Mesendoderm (in vitro differentiated cells): ENCODE data around the gene CNOT10.
"Not testable (repeated sequence)": the region's sequence is repeated elsewhere in the genome, so short reads cannot be mapped to it uniquely, and the experiment has no call there.

ENCODE experiments used
- DNase-seq: peaks from one replicate; pipeline ENCODE4 v3.0.0; 2013
- H2AK5ac ChIP-seq: 2 replicates; pipeline ENCODE4 v1.6.1; 2013; ENCODE audit warnings: low read length, inconsistent platforms
- H2BK120ac ChIP-seq: 2 replicates; pipeline ENCODE4 v1.6.1; 2013; ENCODE audit warnings: low read depth, mild to moderate bottlenecking, low read length, moderate library complexity, mixed read lengths
- H2BK15ac ChIP-seq: replicated peaks from 2 replicates; pipeline ENCODE4 v1.6.1; 2013; ENCODE audit warnings: low read depth, mild to moderate bottlenecking, moderate library complexity
- H2BK5ac ChIP-seq: 2 replicates; pipeline ENCODE4 v1.6.1; 2013; ENCODE audit warnings: low read length, inconsistent platforms
- H3K18ac ChIP-seq: 2 replicates; pipeline ENCODE4 v1.6.1; 2013; ENCODE audit warnings: mild to moderate bottlenecking, low read length, mixed read lengths
- H3K23ac ChIP-seq: one replicate; pipeline ENCODE4 v1.6.1; 2013; ENCODE audit warnings: low read length
- H3K27ac ChIP-seq: 2 replicates; pipeline ENCODE4 v1.5.1; 2013; ENCODE audit warnings: low read depth, mild to moderate bottlenecking, inconsistent platforms, low read length, moderate library complexity
- H3K27me3 ChIP-seq: 2 replicates; pipeline ENCODE4 v1.6.1; 2013; ENCODE audit warnings: low read length, control low read depth, mild to moderate bottlenecking, inconsistent platforms; ENCODE audit not compliant: insufficient read depth, poor library complexity
- H3K36me3 ChIP-seq: 2 replicates; pipeline ENCODE4 v1.6.1; 2013; ENCODE audit warnings: low read length, inconsistent platforms; ENCODE audit not compliant: control insufficient read depth, insufficient read depth
- H3K4ac ChIP-seq: one replicate; pipeline ENCODE4 v1.6.1; 2013; ENCODE audit warnings: low read depth, mild to moderate bottlenecking, low read length, moderate library complexity
- H3K4me1 ChIP-seq: 2 replicates; pipeline ENCODE4 v1.6.1; 2013; ENCODE audit warnings: low read depth, low read length, inconsistent platforms; ENCODE audit not compliant: control insufficient read depth
- H3K4me2 ChIP-seq: 2 replicates; pipeline ENCODE4 v1.6.1; 2013; ENCODE audit warnings: low read length
- H3K4me3 ChIP-seq: 2 replicates; pipeline ENCODE4 v1.5.1; 2013; ENCODE audit warnings: mild to moderate bottlenecking, low read length
- H3K56ac ChIP-seq: one replicate; pipeline ENCODE4 v1.6.1; 2013; ENCODE audit warnings: low read length
- H3K79me1 ChIP-seq: 2 replicates; pipeline ENCODE4 v1.6.1; 2013; ENCODE audit warnings: low read length, inconsistent platforms
- H3K79me2 ChIP-seq: 2 replicates; pipeline ENCODE4 v1.6.1; 2013; ENCODE audit warnings: mild to moderate bottlenecking, low read length; ENCODE audit not compliant: control insufficient read depth, insufficient read depth
- H3K9ac ChIP-seq: 2 replicates; pipeline ENCODE4 v1.6.1; 2013; ENCODE audit warnings: low read length, inconsistent platforms
- H4K5ac ChIP-seq: one replicate; pipeline ENCODE4 v1.6.1; 2013; ENCODE audit warnings: low read length
- H4K8ac ChIP-seq: one replicate; pipeline ENCODE4 v1.6.1; 2013; ENCODE audit warnings: low read depth, mild to moderate bottlenecking, control low read depth, low read length, moderate library complexity
- WGBS: extraction: QIAGEN DNeasy Blood & Tissue Kit; methylation state at CpG from one replicate; pipeline ENCODE4 v1.1.7; 2013; ENCODE audit warnings: low lambda C conversion rate, missing lambda C conversion rate; ENCODE audit not compliant: insufficient coverage; ENCODE audit errors: extremely low coverage; 5-methylcytosine and 5-hydroxymethylcytosine counted together

The CNOT10 gene

GRCh38 chr3:32664630-32665075 lies 20.3 kb upstream of the CNOT10 start:
- H3K9ac ChIP-seq, H3K79me2 ChIP-seq, H3K4ac ChIP-seq, H3K4me2 ChIP-seq, H3K79me1 ChIP-seq, H3K36me3 ChIP-seq, H3K27me3 ChIP-seq, H3K23ac ChIP-seq, H3K4me3 ChIP-seq, H3K18ac ChIP-seq, H2BK120ac ChIP-seq, H3K27ac ChIP-seq, H3K56ac ChIP-seq, H2AK5ac ChIP-seq, H4K5ac ChIP-seq, H2BK5ac ChIP-seq, H4K8ac ChIP-seq, H3K4me1 ChIP-seq, H2BK15ac ChIP-seq: not testable (repeated sequence)
- WGBS: no CpG with 5 or more reads among the region's 5 CpGs
- peak; percentile 52 for DNase-seq

GRCh38 chr3:32667072-32667582 lies 17.9 kb upstream of the CNOT10 start:
- H3K79me2 ChIP-seq: no peaks in the 10 kb centered on the region

GRCh38 chr3:32669226-32669625 lies 15.8 kb upstream of the CNOT10 start:
- H3K79me2 ChIP-seq, H2BK120ac ChIP-seq, H3K4me2 ChIP-seq, H3K36me3 ChIP-seq, H2BK15ac ChIP-seq, H3K27me3 ChIP-seq, H3K79me1 ChIP-seq, H3K56ac ChIP-seq, H2AK5ac ChIP-seq, H2BK5ac ChIP-seq, H3K9ac ChIP-seq, H4K8ac ChIP-seq, H4K5ac ChIP-seq, H3K4ac ChIP-seq, H3K23ac ChIP-seq, H3K27ac ChIP-seq, H3K4me3 ChIP-seq, DNase-seq, H3K18ac ChIP-seq, H3K4me1 ChIP-seq: not testable (repeated sequence)
- WGBS: no CpG with 5 or more reads among the region's 6 CpGs

More at GRCh38 chr3:32667072-32667582, 17.9 kb upstream of the CNOT10 start:
- no peak overlapping the region for H4K8ac ChIP-seq
- no peaks in the 10 kb centered on the region for H3K4me1 ChIP-seq
- H3K23ac ChIP-seq: no peak overlapping the region
- no peak overlapping the region for H2AK5ac ChIP-seq
- no peak overlapping the region for H3K27ac ChIP-seq
- no peak overlapping the region for H2BK120ac ChIP-seq
- no peak overlapping the region for H3K9ac ChIP-seq
- no peak overlapping the region for H2BK15ac ChIP-seq
- no peaks in the 10 kb centered on the region for H3K36me3 ChIP-seq
- DNase-seq: no peak
- no peak overlapping the region for H2BK5ac ChIP-seq
- no peak overlapping the region for H3K4me3 ChIP-seq
- H3K4me2 ChIP-seq: no peak overlapping the region
- no peak overlapping the region for H3K4ac ChIP-seq
- no peak overlapping the region for H4K5ac ChIP-seq
- no peak overlapping the region for H3K56ac ChIP-seq
- H3K18ac ChIP-seq: no peak overlapping the region
- no peaks in the 10 kb centered on the region for H3K79me1 ChIP-seq
- no peaks in the 10 kb centered on the region for H3K27me3 ChIP-seq
- no CpG with 5 or more reads among the region's 3 CpGs for WGBS

DNA sequence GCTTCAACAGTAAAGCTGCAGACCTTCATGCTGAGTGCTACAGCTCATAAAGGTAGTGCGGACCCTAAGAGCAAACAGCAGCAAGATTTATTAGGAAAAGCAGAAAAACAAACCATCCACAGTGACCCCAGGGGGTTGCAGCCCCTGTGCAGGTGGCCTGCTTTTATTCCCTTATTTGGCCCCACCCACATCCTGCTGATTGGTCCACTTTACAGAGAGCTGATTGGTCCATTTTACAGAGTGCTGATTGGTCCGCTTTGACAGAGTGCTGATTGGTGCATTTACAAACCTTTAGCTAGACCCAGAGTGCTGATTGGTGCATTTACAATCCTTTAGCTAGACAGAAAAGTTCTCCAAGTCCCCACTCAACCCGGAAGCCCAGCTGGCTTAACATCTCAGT lies 11.3 kb upstream of the CNOT10 start:
- not testable (repeated sequence) for H3K36me3 ChIP-seq

DNA sequence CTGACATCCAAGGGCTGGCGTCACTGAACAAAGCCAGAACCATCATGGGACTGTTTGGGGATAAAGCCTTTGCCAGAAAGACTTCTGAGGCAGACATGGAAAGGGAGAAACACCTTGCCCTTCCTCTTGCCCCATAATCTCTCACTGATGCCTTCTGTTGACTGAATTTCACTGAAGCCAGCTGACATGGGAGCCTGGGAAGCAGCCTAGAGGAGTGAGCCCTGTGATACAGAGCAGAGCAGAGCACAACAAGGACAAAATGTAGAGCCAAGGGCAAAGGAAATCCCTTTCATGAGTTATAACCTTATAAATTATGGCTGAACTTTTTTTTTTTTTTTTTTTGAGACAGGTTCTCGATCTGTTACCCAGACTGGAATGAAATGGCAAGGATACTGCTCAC lies 9.8 kb upstream of the CNOT10 start:
- H2BK15ac ChIP-seq: no peak overlapping the region
- H2BK5ac ChIP-seq: no peak overlapping the region
- DNase-seq: no peak
- H3K79me1 ChIP-seq: no peaks in the 10 kb centered on the region
- H3K79me2 ChIP-seq: no peaks in the 10 kb centered on the region
- no peaks in the 10 kb centered on the region for H3K36me3 ChIP-seq
- no peak overlapping the region for H4K5ac ChIP-seq
- H2BK120ac ChIP-seq: no peak overlapping the region
- no peak overlapping the region for H3K56ac ChIP-seq
- no peak overlapping the region for H3K9ac ChIP-seq
- no peak overlapping the region for H3K4ac ChIP-seq
- H3K27ac ChIP-seq: no peak overlapping the region
- no peak overlapping the region for H4K8ac ChIP-seq
- no peak overlapping the region for H3K4me3 ChIP-seq
- no peaks in the 10 kb centered on the region for H3K27me3 ChIP-seq
- no peak overlapping the region for H3K18ac ChIP-seq
- no peaks in the 10 kb centered on the region for H3K4me1 ChIP-seq
- no peak overlapping the region for H3K23ac ChIP-seq
- no peak overlapping the region for H3K4me2 ChIP-seq
- no peak overlapping the region for H2AK5ac ChIP-seq
- WGBS: no CpG with 5 or more reads among the region's 2 CpGs

More for the DNA sequence above, 11.3 kb upstream of the CNOT10 start:
- H3K4me1 ChIP-seq, H3K27ac ChIP-seq, H3K27me3 ChIP-seq, H3K79me2 ChIP-seq, H2BK120ac ChIP-seq, H4K5ac ChIP-seq, H3K9ac ChIP-seq, H2BK15ac ChIP-seq, H3K4me3 ChIP-seq, H3K79me1 ChIP-seq, H3K56ac ChIP-seq, H2BK5ac ChIP-seq, H3K18ac ChIP-seq, H2AK5ac ChIP-seq, H4K8ac ChIP-seq, H3K4ac ChIP-seq, H3K23ac ChIP-seq, H3K4me2 ChIP-seq, DNase-seq: not testable (repeated sequence)
- WGBS: no CpG with 5 or more reads among the region's 3 CpGs

DNA sequence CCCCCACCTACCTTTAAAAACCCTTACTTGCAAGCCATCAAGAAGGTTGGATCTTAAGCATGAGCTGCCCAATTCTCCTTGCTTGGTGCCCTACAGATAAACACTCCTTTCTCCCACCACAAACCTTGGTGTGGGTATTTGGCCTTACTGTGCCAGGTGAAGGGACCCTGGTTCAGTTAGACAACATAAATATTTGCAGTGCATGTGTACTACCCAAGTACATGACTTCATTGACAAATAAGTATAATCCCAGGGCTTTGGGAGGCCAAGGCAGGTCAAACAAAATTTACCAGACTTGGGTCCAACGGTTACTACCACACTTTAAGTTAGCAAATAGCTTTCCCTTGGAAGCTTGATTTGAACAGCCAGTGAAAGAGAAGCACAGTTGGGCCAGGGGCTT lies 9.3 kb upstream of the CNOT10 start:
- Histone ChIP-seq H3K27ac (no peak overlapping the region), H2BK5ac (no peak overlapping the region), H3K4me1 (no peaks in the 10 kb centered on the region), H3K4me2 (no peak overlapping the region), H2BK120ac (no peak overlapping the region), H3K27me3 (no peaks in the 10 kb centered on the region), H3K4me3 (no peak overlapping the region), H2AK5ac (no peak overlapping the region), H4K8ac (no peak overlapping the region), H3K79me2 (no peaks in the 10 kb centered on the region), H3K9ac (no peak overlapping the region), H3K36me3 (no peaks in the 10 kb centered on the region), H3K56ac (no peak overlapping the region), H3K4ac (no peak overlapping the region), H3K18ac (no peak overlapping the region), H3K79me1 (no peaks in the 10 kb centered on the region), H4K5ac (no peak overlapping the region), H2BK15ac (no peak overlapping the region), H3K23ac (no peak overlapping the region)
- DNase-seq: no peak
- WGBS: no CpG with 5 or more reads among the region's 1 CpG
